HG03175 (cell line): ENCODE results near the gene SESN2.

Experiments used
- ATAC-seq: cut with Tn5 transposase; IDR thresholded peaks from one replicate; pipeline ENCODE4 v1.9.1; 2021; ENCODE audit warnings: mild to moderate bottlenecking, moderate library complexity; ENCODE audit not compliant: unreplicated experiment

Gene SESN2

GRCh38 chr1:28249013-28249865 is 10.1 kb upstream of the SESN2 start:
- ATAC-seq, result no peak

DNA sequence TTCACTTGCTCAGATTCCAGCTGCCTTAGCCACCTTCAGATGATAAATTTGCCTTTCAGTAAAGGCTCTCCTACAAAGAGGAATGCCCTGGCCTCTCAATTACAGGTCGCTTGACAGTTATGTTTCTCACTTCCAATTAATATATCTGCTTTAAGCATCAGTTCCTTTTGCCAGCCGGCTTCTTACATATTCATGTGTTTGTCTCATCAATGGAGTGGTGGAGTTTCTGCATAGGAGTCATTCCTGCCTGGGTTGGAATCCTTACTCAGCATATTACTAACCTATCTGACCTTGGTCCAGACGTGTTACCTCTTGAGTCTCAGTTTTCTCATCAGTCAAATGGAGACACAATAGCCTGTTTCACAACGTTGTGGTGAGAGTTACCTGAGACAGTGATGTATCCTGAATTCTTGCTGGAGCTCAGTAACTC is 9.4 kb upstream of the SESN2 start:
- ATAC-seq, result no peak

DNA sequence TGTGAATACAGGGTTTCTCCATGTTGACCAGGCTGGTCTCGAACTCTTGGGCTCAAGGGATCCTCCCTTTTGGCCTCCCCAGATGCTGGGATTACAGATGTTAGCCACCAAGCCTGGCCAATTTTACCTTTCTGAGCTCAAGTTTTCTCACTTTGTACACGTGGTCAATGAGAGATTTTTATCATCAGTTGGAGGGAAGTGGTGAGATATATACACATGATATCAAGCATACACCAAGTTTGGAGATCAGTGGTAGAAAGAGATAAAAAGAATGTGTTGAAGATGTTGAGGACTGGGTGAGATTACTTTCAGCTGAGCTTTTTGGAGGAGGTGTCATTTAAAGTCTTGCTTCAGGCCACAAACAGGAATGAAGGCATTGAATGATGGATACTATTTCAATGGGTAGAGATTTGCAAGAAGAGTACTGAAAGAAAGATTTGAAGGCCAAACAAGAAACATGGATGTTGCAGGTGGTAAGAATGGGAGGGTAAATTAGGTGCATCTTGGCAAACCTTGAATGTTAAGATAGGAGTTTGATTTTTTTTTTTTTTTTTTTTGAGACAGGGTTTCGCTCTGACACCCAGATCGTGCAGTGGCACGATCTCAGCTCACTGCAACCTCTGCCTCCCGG is 3.0 kb upstream of the SESN2 start:
- no peak for ATAC-seq

DNA sequence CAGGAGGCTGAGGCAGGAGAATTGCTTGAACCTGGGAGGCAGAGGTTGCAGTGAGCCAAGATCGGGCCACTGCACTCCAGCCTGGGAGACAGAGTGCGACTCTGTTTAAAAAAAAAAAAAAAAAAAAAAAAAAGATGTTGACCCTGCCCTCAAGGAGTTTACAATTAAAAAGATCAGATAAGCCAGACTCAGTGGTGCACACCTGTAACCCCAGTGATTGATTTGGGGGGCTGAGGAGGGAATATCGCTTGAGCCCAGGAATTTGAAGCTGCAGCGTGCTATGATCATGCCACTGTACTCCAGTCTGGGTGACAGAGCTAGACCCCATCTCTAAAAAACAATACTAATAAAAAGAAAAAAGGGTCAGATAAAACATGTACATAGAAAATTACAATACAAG is 1.6 kb upstream of the SESN2 start:
- ATAC-seq, result no peak

DNA sequence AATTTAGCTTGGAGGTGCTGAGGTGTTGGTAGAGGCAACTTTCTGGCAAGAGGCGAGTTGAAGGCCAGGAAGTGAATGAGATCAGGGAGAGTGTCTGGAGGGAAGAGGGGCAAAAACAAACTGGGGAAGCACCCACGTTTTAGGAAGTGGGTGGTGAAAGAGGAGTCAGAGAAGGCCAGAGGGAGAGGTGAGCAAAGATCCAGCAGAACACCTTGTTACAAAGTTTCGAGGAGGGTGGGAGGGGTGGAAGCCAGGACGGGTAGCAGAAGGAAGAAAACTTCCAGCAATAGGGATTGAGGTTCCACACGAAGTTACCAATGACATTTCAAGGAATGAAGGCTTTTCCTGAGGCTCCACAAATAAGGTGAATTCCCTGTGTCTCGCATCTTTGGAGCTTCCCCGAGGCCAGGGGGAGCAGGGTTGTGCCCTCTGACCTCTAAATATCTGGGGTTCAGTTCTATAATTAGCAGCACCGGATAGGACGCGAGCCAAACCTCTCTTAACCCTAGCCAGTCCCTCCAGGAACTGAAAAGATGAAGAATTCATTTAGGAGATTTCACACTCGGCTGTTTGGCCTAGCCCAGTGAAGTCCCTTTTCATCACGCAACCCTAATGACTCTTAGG is 578 bp upstream of the SESN2 start:
- no peak for ATAC-seq

DNA sequence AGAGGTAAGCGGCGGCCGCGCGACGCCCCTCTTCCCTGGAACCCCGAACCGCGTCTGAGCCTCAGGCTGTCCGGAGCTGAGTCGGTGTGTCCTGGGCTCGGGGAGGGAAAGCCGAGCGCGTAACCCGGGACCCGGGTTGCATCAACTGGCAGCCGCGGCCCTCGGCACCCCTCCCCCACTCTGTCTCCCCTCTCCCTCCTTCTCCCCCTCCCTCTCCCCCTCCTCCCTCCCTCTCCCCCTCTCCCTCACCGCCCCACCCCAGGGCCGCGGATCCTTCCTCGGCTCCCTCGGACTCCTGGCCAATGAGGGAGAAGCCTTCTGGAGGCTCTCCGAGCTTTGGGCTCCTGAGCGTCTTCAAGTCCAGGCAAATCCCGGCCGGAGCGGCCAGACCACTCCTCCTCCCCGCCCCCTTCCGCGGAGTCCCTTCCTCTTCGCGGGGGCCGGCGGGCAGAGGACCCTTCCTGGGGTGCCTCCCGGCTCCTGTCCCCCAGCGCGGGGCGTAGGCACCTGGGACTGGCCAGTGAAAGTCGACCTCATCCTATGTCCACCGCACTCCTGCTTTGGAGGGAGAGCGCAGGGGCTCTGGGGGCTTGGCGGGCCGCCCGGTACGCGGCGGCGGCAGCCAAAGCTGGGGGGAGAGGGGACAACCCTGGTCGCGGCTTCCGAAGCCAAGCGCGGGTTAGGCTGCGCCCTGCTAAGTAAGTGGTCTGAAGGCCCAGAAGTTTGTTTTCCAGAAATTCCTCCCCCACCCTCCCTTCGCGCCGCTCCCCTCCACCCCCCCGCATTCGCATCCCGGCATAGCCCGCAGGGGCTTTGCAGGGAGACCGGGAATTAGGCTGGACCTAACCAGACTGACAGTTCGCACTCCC is 850 bp downstream of the SESN2 start:
- ATAC-seq, result no peak

GRCh38 chr1:28260803-28261174 is 1.5 kb downstream of the SESN2 start:
- ATAC-seq, result no peak

DNA sequence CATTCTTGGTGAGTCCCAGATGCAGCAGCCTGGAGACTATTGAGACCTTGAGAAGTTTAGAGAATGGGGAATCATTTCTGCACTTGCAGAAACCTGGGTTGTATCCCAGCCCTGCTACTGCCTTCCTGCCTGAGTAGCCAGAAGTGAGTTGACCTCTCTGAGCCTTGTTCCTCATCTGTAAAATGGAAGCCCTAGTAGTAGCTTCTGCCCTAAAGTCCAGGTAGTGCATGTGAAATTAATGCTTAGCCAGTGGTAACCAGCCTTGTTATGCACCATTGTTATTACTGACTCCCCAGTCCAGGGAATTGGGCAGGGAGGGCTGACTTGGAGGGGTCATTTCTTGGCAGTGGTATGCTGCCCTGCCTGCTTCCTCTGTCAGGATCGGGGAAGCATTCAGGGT is 5.6 kb downstream of the SESN2 start:
- no peak for ATAC-seq

DNA sequence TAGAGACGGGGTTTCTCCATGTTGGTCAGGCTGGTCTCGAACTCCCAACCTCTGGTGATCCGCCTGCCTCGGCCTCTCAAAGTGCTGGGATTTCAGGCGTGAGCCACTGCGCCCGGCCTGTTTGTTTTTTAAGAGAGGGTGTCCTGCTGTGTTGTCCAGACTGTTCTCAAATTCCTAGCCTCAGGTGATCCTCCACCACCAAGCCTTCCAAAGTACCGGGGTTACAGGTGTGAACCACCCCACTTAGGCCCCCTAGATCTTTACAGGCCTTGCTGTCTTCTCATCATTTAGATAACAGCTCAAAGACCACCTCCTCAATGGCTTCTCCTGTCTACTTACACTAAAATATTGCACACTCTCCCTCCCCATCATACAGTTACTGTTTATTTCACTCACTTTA is 6.3 kb downstream of the SESN2 start:
- no peak for ATAC-seq

- no peak for ATAC-seq
Observed at GRCh38 chr1:28266920-28267322, 7.6 kb downstream of the SESN2 start.

- no peak for ATAC-seq
Observed at GRCh38 chr1:28267633-28268032, 8.3 kb downstream of the SESN2 start.

DNA sequence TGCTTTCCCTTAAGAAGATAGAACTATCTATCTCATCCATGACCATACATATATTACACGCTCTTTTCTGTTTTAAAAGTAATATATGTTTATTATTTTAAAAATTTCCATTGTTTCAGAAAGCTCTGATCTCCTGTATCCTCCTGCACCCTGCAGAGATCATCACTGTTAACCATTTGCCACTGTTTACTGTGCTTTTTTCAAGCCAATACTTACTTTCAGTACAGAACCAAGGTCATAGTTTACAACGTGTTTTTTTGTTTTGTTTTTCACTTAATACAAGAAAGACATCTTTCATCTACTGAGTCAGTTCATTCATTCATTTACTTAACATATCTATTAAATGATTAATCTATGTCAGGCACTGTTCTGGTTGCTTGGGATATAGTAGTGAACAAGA is 10.2 kb downstream of the SESN2 start:
- no peak for ATAC-seq

- no peak for ATAC-seq
Observed at GRCh38 chr1:28272215-28272852, 13.0 kb downstream of the SESN2 start.

DNA sequence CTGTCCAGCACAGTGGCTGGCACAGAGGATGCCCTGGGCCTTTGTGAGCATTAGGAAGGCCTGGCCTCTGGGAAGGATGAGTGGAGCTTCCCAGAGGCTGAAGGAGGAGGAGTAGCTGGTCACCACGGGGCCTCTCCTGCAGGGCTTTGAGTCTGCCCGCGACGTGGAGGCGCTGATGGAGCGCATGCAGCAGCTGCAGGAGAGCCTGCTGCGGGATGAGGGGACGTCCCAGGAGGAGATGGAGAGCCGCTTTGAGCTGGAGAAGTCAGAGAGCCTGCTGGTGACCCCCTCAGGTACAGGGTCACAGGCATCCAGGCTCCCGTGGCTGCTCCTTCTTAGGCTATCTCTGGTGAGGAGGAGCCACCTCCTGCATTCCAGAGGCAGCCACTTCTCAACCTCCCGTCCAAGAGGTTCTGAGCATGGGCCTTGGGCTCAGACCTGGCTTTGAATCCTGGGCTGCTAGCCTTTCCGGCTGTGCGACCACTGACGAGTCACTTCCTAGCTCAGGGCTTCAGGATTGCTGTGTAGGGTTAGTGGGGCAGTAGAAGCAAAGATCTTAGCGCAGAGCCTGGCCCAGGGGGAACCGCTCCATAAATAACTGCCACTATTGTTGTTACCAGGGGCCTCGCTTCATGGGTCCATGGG is 14.0 kb downstream of the SESN2 start:
- no peak for ATAC-seq

GRCh38 chr1:28278763-28279162 is 19.4 kb downstream of the SESN2 start:
- no peak for ATAC-seq

DNA sequence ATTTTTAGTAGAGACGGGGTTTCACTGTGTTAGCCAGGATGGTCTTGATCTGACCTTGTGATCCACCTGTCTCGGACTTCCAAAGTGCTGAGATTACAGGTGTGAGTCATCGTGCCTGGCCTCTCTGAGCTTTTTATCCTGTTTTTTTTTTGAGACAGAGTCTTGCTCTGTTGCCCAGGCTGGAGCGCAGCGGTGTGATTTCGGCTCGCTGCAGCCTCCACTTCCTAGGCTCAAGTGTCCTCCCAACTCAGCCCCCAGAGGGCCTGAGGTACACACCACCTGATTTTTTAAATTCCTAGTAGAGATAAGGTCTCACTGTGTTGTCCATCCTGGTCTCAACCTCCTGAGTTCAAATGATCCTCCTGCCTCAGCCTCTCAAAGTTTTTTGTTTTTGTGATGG is 20.4 kb downstream of the SESN2 start:
- ATAC-seq, result no peak

DNA sequence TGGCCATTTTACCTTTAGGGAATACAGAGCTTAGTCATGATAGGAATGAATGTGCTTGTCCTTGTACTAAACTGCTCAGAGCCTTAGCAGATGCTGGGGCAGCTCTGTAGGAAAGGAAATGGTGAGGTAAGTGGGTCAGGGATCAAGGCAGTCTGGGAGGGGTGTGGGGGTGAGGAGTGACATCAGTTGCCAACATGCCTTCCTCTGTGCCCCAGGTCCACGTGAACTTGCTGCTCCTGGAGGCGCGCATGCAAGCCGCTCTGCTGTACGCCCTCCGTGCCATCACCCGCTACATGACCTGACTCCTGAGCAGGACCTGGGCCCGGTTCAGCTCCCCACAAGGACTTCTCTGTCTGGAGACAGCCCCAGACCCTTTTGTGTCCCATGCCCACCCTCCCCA is 21.2 kb downstream of the SESN2 start:
- ATAC-seq, result no peak

- ATAC-seq, result no peak
Observed at GRCh38 chr1:28280977-28281381, 21.7 kb downstream of the SESN2 start.

- no peak for ATAC-seq
Observed at GRCh38 chr1:28281608-28282425, 22.5 kb downstream of the SESN2 start.
